NOMO-1 treated with DMSO at 0.1 percent for 48 hours (cell line): Measurements from ENCODE around the gene TNFRSF1B.
A peak's percentile ranks its signal among the peaks of the same experiment; 100 is the strongest.

Experiments
- DNase-seq: peaks from one replicate; lab custom pipeline; 2025; ENCODE audit not compliant: unreplicated experiment; lab: John Stamatoyannopoulos, UW

The TNFRSF1B gene

DNA sequence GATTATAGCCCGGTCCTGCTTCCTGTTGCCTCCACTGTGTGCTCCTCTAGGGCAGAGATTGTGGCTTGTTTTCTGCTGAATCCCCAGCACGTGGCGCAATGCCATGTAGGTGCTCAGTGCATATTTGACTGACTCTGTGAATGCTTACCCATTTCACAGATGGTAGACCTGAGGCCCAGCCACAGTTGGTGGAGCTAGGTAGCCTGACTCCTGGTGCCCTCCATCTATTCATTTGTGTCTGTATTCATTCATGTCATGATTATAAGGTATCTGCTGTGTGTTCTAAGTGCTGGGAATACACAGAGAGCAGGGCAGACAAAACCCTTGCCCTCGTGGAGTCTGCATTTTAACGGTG, 22.5 kb downstream of the TNFRSF1B start:
- no peak for DNase-seq

DNA sequence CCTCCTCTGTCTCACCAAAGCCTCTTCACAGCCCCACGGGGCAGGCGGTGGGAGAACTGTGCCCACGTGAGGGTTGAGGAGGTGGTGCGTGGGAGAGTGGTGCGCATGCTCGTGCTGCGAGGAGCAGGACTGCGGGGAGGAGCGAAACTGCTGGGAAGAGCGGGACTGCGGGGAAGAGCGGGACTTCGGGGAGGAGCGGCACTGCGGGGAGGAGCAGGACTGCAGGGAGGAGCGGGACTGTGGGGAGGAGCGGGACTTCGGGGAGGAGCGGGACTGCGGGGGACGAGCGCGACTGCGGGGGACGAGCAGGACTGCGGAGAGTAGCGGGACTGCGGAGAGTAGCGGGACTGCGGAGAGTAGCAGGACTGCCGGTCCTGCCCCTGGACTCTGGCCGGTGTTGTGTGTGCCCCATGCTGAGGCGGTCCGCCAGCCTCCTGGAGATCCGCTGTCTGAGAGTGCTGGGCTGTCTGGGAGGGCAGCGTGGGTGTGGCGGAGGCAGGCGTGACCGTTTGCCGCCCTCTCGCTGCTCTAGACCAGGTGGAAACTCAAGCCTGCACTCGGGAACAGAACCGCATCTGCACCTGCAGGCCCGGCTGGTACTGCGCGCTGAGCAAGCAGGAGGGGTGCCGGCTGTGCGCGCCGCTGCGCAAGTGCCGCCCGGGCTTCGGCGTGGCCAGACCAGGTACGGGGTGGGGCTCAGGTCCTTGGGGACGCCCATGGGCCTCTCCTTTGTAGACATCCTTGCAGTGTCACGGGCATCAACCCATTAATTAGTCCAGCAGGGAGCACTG, 24.6 kb downstream of the TNFRSF1B start:
- DNase-seq = no peak

DNA sequence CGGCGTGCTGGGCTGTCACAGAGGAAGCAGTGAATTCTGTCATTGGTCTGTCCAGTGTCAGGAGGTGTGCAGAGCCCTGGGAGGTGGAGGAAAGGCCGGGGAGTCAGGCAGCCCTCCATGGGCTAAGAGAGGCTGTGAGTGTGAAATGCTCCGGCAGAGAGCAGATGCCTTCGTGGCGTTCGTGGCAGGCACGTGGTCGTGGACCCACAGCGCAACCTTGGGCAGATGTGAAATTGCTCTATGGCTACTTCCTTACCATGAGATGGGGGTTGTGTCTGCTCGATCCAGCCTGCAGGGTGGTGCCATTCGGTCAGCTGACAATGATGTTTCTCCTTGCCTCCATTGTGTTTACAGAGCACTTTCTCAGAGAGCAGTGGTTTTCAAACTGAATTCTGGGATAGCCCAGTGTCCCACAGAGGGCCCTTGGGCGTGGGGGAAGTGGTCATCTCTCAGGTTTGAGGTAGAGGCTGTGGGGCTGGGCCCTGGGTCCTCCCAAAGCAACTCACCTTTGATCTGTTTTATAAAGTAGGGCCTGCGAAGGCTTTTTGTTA, 27.9 kb downstream of the TNFRSF1B start:
- no peak for DNase-seq

DNA sequence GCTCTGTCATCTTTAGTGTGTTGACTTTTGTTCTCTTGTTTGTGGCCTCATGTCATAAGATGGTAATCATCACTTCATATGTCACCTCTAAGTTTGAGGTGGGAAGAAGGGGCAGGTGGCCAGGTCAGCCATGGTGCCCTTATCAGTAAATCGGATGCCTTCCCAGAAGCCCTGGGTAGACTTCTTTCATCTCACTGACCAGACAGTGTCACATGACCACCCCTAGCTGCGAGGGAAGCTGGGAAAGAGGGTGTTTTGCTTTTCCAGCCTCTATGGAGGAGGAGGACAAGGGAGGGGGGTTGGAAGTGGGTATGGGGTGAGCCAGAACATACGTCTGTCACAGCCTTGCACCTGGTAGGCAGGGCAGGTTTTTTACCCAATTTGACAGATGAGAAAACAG, 28.6 kb downstream of the TNFRSF1B start:
- no peak for DNase-seq

DNA sequence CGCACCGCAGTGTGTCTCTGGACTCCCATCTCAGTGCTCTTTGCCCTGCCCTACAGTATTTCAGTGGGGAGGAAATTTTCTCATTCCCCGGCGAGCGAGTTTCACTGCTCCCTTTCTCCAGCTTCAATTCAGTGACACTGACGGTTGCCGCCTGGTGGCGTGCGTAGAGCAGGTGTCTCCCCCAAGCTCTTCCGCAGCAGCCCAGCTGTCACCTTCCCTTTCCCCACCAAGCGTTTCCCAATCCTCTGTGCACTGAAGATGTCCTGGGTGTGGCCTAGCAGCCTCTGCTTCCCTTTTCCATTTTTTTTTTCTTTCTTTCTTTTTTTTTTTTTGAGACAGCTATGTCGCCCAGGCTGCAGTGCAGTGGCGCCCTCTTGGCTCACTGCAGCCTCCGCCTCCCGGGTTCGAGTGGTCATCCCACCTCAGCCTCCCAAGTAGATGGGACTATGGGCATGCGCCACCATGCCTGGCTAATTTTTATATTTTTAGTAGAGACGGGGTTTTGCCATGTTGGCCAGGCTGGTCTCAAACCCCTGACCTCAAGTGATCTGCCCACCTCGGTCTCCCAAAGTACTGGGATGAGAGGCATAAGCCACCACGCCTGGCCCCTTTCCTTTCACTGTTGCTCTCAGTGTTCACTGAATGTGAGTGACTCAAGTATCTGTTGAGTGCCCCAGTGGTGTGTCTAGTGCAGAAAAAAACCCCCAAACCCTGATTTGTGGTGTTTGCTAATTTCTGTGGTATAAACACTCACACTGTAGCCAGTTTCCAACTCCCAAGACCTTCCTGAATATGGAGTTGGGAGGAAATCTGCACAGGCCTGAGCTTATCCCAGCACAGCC, 30.1 kb downstream of the TNFRSF1B start:
- DNase-seq = peak; percentile 96

DNA sequence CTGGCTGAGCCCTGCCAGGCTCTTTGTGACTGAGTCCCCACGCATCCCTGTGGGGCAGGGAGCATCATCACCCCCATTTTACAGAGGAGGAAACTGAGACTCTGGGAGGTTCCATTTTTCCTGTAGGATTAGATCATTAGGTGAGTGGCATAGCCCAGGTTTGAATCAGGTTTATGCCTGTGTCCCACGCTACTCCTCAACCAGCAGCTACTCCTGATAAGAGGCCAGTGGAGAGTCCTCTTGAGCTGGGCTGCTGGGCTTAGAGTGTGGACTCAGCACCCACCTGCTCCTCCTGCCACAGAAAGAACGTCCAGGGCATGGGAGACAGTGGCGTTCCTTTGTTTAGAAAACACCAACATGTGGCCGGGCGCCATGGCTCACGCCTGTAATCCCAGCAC, 30.7 kb downstream of the TNFRSF1B start:
- DNase-seq = no peak

DNA sequence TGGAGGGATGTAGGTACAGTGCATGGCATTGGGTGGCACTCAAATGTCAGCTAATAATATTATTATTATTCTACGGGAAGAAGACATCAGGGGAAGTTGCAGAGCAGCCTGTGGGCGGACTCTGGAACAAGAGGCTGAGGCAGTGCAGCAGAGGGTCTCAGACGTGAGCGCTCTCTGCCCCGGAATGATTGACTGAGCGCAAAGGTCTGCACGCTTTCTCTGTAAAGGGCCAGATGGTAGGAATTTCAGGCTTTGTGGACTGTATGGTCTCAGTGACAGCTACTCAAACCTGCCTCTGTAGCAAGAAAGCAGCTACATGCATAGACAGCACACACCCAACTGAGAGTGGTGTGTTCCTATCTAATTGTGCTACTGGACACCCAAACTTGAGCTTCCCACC, 33.4 kb downstream of the TNFRSF1B start:
- DNase-seq = no peak

DNA sequence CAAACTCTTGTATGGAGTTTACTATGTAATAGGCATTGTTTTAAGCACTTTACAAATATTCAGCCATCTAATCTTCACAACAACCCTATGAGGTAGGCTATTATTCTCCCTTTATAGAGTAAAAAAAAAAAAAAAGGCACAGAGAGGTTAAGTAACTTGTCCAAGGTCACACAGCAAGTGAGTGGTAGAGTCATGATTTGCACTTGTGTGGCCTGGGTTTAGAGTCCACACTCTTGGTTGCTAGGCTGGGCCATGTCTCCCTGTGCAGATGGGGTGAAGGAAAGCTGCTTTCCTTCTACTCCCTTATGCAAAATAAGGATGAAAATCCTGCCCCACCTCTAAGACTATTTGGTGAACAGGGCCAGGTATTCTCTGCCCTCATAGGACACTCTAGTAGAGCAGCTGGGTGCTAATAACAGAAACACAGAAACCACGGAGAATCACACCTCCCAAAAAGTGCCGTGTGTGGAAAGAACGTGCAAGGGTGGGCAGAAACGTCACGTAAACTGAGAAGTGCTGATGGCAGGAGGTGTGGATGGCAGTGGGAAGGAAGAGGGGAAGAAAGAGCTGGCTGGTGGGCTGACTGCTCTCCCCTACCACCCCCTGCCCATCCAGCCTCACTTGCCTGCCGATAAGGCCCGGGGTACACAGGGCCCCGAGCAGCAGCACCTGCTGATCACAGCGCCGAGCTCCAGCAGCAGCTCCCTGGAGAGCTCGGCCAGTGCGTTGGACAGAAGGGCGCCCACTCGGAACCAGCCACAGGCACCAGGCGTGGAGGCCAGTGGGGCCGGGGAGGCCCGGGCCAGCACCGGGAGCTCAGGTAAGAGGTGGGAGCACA, 34.8 kb downstream of the TNFRSF1B start:
- no peak for DNase-seq

DNA sequence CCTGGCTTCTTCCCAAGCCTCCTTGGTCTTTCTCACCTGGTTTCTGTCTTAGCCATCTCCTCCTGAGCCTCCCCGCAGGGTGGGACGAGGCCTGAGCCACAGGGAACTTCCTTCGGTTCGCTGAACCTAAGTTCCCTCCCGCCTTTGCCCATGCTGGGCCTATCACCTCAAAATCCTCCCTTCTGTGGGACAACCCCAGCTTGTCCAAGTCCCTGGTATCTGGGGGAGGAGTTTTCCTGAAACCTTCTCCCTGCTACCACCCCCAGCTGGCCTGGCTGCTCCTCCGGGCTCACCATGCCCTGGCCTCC, 35.4 kb downstream of the TNFRSF1B start:
- DNase-seq = no peak

DNA sequence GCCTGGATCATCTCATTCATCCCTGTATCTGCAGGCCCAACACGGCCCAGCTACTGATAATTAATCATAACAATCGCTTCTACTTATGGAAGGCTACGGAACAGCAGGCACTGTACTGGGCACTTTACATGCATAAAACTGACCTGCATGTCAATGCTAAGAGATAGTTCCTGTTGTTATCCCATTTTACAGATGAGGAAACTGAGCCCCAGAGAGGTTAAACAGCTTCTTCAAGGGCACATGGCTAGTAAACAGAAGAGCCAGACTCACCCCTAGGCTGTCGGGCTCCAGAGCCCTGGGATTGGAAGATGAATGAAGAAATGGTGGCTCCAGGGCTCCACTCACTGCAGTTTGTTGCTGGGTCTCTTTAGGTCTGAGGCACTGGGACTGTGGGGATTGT, 35.8 kb downstream of the TNFRSF1B start:
- no peak for DNase-seq

DNA sequence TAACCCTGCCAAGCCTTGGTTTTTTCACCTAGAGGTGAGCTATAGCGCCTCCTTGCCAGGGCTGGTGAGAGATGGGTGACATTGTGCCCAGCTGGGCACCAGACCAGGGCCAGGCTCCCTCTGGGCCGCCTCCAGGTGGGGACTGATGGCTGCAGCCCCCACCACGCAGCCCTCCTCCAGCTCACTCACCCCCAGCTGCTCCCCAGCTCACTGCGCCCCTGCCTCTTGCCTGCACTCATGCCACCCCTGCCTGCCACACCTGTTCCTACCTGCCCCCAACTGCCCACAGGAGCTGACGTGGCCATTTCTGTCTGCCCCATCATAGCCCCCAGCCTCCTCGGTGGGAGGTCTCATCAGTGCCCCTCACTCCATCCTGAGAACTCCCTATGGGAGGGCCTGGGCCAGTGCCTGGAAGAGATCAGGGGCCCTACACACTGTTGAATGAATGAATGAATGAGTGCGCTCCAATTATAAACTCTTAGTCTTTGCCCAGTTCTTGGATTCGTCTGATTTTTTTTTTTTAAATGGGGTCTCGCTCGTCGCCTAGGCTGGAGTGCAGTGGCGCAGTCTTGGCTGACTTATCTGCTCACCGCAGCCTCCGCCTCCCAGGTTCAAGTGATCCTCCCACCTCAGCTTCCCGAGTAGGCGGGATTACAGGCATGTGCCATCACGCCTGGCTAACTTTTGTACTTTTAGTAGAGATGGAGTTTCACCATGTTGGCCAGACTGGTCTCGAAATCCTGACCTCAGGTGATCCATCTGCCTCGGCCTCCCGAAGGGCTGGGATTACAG, 36.6 kb downstream of the TNFRSF1B start:
- DNase-seq = no peak

DNA sequence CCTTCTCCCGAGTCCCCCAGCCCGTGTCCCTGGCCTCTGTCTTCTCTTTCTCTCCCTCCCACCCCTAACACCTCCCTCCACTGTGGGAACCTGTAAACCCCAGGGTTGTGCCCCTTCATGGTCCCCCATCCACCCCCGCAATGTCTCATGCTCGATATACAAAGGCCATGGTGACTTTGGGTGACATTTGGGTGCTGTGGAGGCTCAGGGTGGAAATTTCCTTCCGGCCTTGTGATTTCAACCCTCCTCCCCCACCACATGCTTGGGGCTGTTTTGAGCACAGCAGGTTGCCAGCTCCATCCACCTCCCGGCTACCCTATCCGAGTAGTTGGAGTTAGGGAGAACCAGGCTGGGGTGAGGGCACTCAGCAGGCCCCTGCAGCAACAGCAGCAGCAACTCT, 37.3 kb downstream of the TNFRSF1B start:
- DNase-seq = no peak

DNA sequence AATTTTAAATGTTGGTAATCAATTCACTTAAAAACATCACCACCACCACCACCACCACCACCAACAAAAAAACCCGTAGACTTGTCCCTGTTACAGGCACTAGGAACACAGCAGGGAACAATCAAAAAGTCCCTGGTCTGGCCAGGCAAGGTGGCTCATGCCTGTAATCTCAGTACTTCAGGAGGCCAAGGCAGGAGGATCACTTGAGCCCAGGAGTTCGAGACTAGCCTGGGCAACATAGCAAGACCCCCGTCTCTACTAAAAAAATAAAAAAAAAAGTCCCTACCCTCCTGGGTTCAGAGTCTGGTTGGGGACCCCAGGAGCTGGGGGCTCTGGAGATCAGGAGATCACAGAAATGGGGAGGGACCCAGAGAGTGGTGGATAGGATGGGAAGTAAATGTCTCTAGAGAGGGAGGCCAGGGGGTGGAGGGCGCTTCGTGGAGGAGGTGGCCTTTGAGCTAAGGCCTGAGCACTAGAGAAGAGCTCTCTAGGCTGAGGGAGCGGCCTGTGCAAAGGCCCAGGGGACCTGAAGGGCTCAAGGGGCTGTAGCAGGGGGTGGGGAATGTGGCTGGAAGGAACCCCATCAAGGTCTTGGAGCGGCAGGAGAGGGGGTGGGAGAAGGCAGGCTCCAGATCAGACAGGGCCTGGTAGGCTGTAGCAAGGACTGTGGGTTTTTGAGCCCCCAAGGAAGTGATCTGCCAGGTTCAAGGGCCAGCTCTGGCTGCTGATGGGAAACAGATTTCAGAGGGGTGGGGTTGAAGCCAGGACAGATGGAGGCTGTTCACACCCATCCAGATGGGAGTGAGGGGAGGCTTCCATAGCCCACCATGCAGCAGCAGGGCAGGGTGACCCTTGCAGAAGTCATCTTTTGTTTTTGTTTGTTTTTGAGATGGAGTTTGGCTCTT, 38.2 kb downstream of the TNFRSF1B start:
- no peak for DNase-seq

DNA sequence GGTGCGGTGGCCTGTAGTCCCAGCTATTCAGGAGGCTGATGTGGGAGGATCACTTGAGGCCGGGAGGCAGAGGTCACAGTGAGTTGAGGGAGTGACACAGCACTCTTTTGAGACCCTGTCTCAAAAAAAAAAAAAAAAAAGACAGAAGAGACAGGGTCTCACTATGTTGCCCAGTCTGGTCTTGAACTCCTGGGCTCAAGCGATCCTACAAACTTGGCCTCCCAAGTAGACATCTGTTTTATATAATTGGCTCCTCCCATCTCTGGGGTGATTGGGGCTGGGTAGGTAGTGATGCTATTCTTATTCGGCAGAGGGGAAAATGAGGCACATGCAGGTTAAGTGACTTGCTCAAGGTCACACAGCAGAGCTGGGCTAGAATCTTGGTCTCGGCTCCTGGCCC, 39.4 kb downstream of the TNFRSF1B start:
- DNase-seq = no peak

DNA sequence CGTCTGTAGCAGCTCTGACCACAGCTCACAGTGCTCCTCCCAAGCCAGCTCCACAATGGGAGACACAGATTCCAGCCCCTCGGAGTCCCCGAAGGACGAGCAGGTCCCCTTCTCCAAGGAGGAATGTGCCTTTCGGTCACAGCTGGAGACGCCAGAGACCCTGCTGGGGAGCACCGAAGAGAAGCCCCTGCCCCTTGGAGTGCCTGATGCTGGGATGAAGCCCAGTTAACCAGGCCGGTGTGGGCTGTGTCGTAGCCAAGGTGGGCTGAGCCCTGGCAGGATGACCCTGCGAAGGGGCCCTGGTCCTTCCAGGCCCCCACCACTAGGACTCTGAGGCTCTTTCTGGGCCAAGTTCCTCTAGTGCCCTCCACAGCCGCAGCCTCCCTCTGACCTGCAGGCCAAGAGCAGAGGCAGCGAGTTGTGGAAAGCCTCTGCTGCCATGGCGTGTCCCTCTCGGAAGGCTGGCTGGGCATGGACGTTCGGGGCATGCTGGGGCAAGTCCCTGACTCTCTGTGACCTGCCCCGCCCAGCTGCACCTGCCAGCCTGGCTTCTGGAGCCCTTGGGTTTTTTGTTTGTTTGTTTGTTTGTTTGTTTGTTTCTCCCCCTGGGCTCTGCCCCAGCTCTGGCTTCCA, 40.1 kb downstream of the TNFRSF1B start:
- DNase-seq = no peak

DNA sequence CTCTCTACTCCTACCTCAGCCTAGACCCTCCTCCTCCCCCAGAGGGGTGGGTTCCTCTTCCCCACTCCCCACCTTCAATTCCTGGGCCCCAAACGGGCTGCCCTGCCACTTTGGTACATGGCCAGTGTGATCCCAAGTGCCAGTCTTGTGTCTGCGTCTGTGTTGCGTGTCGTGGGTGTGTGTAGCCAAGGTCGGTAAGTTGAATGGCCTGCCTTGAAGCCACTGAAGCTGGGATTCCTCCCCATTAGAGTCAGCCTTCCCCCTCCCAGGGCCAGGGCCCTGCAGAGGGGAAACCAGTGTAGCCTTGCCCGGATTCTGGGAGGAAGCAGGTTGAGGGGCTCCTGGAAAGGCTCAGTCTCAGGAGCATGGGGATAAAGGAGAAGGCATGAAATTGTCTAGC, 41.5 kb downstream of the TNFRSF1B start:
- DNase-seq = no peak

DNA sequence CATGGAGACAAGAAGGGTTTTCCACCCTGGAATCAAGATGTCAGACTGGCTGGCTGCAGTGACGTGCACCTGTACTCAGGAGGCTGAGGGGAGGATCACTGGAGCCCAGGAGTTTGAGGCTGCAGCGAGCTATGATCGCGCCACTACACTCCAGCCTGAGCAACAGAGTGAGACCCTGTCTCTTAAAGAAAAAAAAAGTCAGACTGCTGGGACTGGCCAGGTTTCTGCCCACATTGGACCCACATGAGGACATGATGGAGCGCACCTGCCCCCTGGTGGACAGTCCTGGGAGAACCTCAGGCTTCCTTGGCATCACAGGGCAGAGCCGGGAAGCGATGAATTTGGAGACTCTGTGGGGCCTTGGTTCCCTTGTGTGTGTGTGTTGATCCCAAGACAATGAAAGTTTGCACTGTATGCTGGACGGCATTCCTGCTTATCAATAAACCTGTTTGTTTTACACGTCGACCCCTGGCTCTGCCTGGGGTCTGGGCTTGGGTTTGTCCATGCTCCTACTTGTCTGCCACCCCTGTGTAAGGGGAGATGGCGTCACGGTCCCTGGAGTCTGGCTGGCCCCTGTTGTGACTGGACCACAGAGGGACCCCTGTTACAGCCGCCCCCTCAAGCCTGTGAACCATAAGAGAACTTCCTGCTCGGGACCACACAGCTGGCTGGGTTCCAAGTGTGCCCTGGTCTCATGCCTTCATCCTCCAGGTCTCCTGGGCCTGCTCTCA, 42.1 kb downstream of the TNFRSF1B start:
- DNase-seq = peak; percentile 47

DNA sequence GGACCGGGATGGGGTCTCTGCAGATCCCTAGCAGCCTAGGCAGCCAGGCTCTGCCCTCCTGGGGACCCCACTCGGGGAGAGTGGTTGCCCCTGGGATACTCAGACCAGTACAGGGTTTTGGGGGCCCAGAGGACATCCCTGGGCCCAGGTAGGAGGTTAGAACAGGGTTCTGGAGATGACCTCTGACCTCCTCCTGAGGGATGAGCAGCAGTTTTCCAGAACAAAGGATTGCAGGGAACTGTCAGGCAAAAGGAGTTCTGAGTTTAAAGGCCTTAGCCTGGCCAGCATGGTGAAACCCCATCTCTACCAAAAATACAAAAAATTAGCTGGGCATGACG, 42.7 kb downstream of the TNFRSF1B start:
- DNase-seq = no peak
